IMR-90 (cell line): ENCODE data around the gene CROCC. TPM values are rescaled to one million over a fixed set of nuclear protein-coding genes. Genes with fewer than 3 reads are reported as not detected.

Experiments used
- ATAC-seq: fragments of 200-7000 bp; cut with Tn5 transposase; 2 replicates; pipeline ENCODE4 v1.9.1; 2020; ENCODE audit warnings: low read depth, mild to moderate bottlenecking, moderate library complexity
- BruUV-seq: library from RNA; stranded (reverse); fragments of 400-500 nt; replicated peaks from 2 replicates; lab custom pipeline; 2021; lab: Mats Ljungman, UMichigan
- CTCF ChIA-PET: fragments of 300-600 bp; formaldehyde crosslinking; extraction: SDS; loops from one replicate; lab custom pipeline; 2021; ENCODE audit warnings: antibody characterized with exemption; lab: Yijun Ruan, JAX
- POLR2A ChIA-PET: fragments of 300-600 bp; sonication (Branson Sonifier 250); formaldehyde crosslinking; loops from one replicate; lab custom pipeline; 2022; ENCODE audit warnings: antibody characterized with exemption; ENCODE audit not compliant: unreplicated experiment; lab: Charles Lee
- DNase-seq: peaks from one replicate; pipeline ENCODE4 v3.0.0; 2013
- H2AFZ ChIP-seq: replicated peaks from 2 replicates; pipeline ENCODE3; 2013; ENCODE audit warnings: low read length, mild to moderate bottlenecking; ENCODE audit not compliant: poor library complexity
- H2AK5ac ChIP-seq: 2 replicates; pipeline ENCODE4 v1.6.1; 2013; ENCODE audit warnings: low read depth, low read length, inconsistent platforms
- H2AK9ac ChIP-seq: replicated peaks from 2 replicates; pipeline ENCODE3; 2013; ENCODE audit warnings: mild to moderate bottlenecking, low read depth, low read length, moderate library complexity; ENCODE audit not compliant: poor library complexity
- H2BK120ac ChIP-seq: 2 replicates; pipeline ENCODE4 v1.6.1; 2013; ENCODE audit warnings: low read depth, low read length, inconsistent platforms
- H2BK15ac ChIP-seq: 3 replicates; pipeline ENCODE4 v1.6.1; 2013; ENCODE audit warnings: low read depth, low read length, inconsistent platforms
- H2BK20ac ChIP-seq: 2 replicates; pipeline ENCODE4 v1.6.1; 2013; ENCODE audit warnings: low read depth, mild to moderate bottlenecking, inconsistent platforms, low read length, moderate library complexity
- H2BK5ac ChIP-seq: 2 replicates; pipeline ENCODE4 v1.6.1; 2013; ENCODE audit warnings: mild to moderate bottlenecking, low read depth, low read length, inconsistent platforms; ENCODE audit not compliant: poor library complexity, severe bottlenecking
- H3K14ac ChIP-seq: replicated peaks from 2 replicates; pipeline ENCODE4 v1.6.1; 2013; ENCODE audit warnings: low read depth, low read length, inconsistent platforms
- H3K18ac ChIP-seq: 2 replicates; pipeline ENCODE4 v1.6.1; 2013; ENCODE audit warnings: low read depth, low read length, control low read depth
- H3K23ac ChIP-seq: 2 replicates; pipeline ENCODE4 v1.6.1; 2013; ENCODE audit warnings: low read depth, low read length, inconsistent platforms
- H3K27ac ChIP-seq: 2 replicates; pipeline ENCODE4 v1.5.1; 2013; ENCODE audit warnings: mild to moderate bottlenecking, control low read depth, low read length; ENCODE audit not compliant: insufficient read depth
- H3K27me3 ChIP-seq: 2 replicates; pipeline ENCODE4 v1.6.1; 2013; ENCODE audit warnings: low read length; ENCODE audit not compliant: control insufficient read depth, insufficient read depth
- H3K36me3 ChIP-seq: 2 replicates; pipeline ENCODE4 v1.6.1; 2013; ENCODE audit warnings: low read length, mixed read lengths; ENCODE audit not compliant: control insufficient read depth, insufficient read depth
- H3K4ac ChIP-seq: 2 replicates; pipeline ENCODE4 v1.6.1; 2013; ENCODE audit warnings: low read depth, low read length, inconsistent platforms
- H3K4me1 ChIP-seq: 2 replicates; pipeline ENCODE4 v1.6.1; 2013; ENCODE audit warnings: low read length, mixed read lengths; ENCODE audit not compliant: control insufficient read depth, insufficient read depth
- H3K4me2 ChIP-seq: 2 replicates; pipeline ENCODE4 v1.6.1; 2013; ENCODE audit warnings: low read depth, mild to moderate bottlenecking, control low read depth, low read length, moderate library complexity
- H3K4me3 ChIP-seq: 2 replicates; pipeline ENCODE4 v1.5.1; 2013; ENCODE audit warnings: low read depth, mild to moderate bottlenecking, control low read depth, low read length, moderate library complexity; ENCODE audit not compliant: insufficient read depth
- H3K56ac ChIP-seq: 2 replicates; pipeline ENCODE4 v1.6.1; 2013; ENCODE audit warnings: low read length, inconsistent platforms; ENCODE audit not compliant: insufficient read depth; ENCODE audit errors: extremely low read depth
- H3K79me1 ChIP-seq, 2 experiments: 2 replicates each; pipeline ENCODE4 v1.6.1; 2013; ENCODE audit warnings: low read length in 2 of 2, inconsistent platforms in 1 of 2, low read depth in 1 of 2
- H3K9ac ChIP-seq: 2 replicates; pipeline ENCODE4 v1.6.1; 2013; ENCODE audit warnings: low read depth, low read length, control low read depth
- H3K9me1 ChIP-seq: 2 replicates; pipeline ENCODE4 v1.6.1; 2013; ENCODE audit warnings: low read length, inconsistent platforms; ENCODE audit not compliant: insufficient read depth
- H3K9me3 ChIP-seq: 2 replicates; pipeline ENCODE4 v1.6.1; 2013; ENCODE audit warnings: low read length; ENCODE audit not compliant: control insufficient read depth, insufficient read depth
- H4K20me1 ChIP-seq: 2 replicates; pipeline ENCODE4 v1.6.1; 2013; ENCODE audit warnings: low read length, inconsistent platforms; ENCODE audit not compliant: insufficient read depth
- H4K5ac ChIP-seq: 2 replicates; pipeline ENCODE4 v1.6.1; 2013; ENCODE audit warnings: mild to moderate bottlenecking, low read depth, low read length, control low read depth
- H4K8ac ChIP-seq, 2 experiments: 2 replicates each; pipeline ENCODE4 v1.6.1; 2013; ENCODE audit warnings: low read depth in 2 of 2, low read length in 2 of 2, control low read depth in 1 of 2, inconsistent platforms in 1 of 2
- H4K91ac ChIP-seq: 2 replicates; pipeline ENCODE4 v1.6.1; 2013; ENCODE audit warnings: low read depth, low read length, inconsistent platforms; ENCODE audit not compliant: insufficient read depth
- MAZ ChIP-seq: IDR thresholded peaks from 2 replicates; pipeline ENCODE4 v1.6.1; 2012; ENCODE audit warnings: low read depth, mild to moderate bottlenecking, low read length, improper control_type of control experiment, moderate library complexity, borderline replicate concordance
- RCOR1 ChIP-seq: IDR thresholded peaks from 2 replicates; pipeline ENCODE4 v1.6.1; 2012; ENCODE audit warnings: mild to moderate bottlenecking, low read length, improper control_type of control experiment; ENCODE audit not compliant: insufficient replicate concordance
- RFX5 ChIP-seq: IDR thresholded peaks from 2 replicates; pipeline ENCODE4 v1.8.0; 2012; ENCODE audit warnings: low read depth, mild to moderate bottlenecking, low read length, moderate library complexity
- SMC3 ChIP-seq: fragments of 150-350 bp; IDR thresholded peaks from 2 replicates; pipeline ENCODE4 v1.6.1; 2016; ENCODE audit warnings: low read depth, mild to moderate bottlenecking, antibody characterized with exemption, low read length, moderate library complexity
- WGBS, 2 experiments: methylation state at CpG; one replicate each; pipeline versions ENCODE4 v1.1.5 to v1.1.7; 2013; ENCODE audit warnings: missing lambda C conversion rate in 2 of 2; ENCODE audit not compliant: insufficient read length in 1 of 2; ENCODE audit errors: extremely low coverage in 2 of 2; 5-methylcytosine and 5-hydroxymethylcytosine counted together
- dilution Hi-C: fragments of 300-500 bp; cut with HindIII; formaldehyde crosslinking; loops from one replicate; pipeline ENCODE4 v1.14.3; 2018; ENCODE audit warnings: low sequenced_read_pairs; ENCODE audit not compliant: unreplicated experiment
- in situ Hi-C: fragments of 300-500 bp; cut with MboI; formaldehyde crosslinking; loops from 3 replicates; pipeline ENCODE4 v1.14.3; 2019; ENCODE audit warnings: low sequenced_read_pairs, inconsistent platforms, mixed read lengths
- intact Hi-C: fragments of 100-400 bp; cut with micrococcal nuclease; formaldehyde crosslinking; loops from 2 replicates; pipeline ENCODE4 v1.10.0; 2022
- polyA plus RNA-seq, 3 experiments: library from polyadenylated mRNA; depleted of rRNA; stranded (reverse); fragments of >200 nt; gene quantifications; 2 replicates each; pipeline ENCODE4 v1.2.3, GENCODE V29; 2012; ENCODE audit warnings: low replicate concordance in 1 of 3
- total RNA-seq: library from RNA; depleted of rRNA; stranded (reverse); fragments of >200 nt; gene quantifications from 2 replicates; pipeline ENCODE4 v1.2.3, GENCODE V29; 2012
- TF ChIP-seq, protein P1 (sequence below): conservative IDR thresholded peaks from 2 replicates; pipeline ENCODE4 v1.5.1; 2012; ENCODE audit warnings: mild to moderate bottlenecking, low read depth, low read length, improper control_type of control experiment
- TF ChIP-seq, protein P2 (sequence below): fragments of 150-350 bp; IDR thresholded peaks from 2 replicates; pipeline ENCODE4 v1.6.1; 2016; ENCODE audit warnings: low read depth, mild to moderate bottlenecking, low read length, moderate library complexity, borderline replicate concordance

Gene CROCC
- total and polyA plus RNA-seq, 2 of the 4 experiments (the other 2 are of a cell fraction): 7.5 to 13.7 TPM

DNA sequence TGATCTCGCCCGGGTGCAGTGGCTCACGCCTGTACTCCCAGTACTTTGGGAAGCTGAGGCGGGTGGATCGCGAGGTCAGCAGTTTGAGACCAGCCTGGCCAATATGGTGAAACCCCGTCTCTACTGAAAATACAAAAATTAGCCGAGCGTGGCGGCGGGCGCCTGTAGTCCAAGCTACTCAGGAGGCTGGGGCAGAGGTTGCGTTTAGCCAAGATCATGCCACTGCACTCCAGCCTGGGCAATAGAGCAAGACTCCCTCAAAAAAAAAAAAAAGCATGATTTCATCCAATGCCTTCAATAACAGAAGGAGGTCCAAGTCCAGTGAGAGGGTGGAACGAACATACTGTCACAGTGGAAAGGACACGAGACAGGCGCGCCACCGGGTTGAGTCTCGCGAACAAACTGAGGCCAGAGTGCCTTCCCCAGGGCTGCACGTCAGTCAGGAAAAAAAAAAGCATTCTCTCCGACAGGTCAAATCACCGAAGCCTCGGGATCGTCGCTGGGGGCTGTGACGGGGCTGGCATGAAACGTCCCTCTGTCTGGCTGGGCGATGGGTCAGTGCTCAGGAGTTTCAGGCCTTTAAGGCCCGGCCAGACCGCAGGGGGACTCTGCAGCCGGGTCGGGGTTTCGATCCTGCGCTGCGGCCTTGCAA lies 8.4 kb upstream of the CROCC start:
- no peak for ATAC-seq

More for the DNA sequence above, 8.4 kb upstream of the CROCC start:
- ChIA-PET POLR2A (no interaction called here), CTCF (no interaction called here)
- H2BK120ac ChIP-seq: peak overlapping the region; percentile 72
- peak overlapping the region; percentile 53 for H3K27ac ChIP-seq
- DNase-seq: no peak
- H3K27me3 ChIP-seq: no peaks in the 10 kb centered on the region
- peak overlapping the region; percentile 53 for H2AK5ac ChIP-seq
- peak overlapping the region; percentile 35 for H4K91ac ChIP-seq
- H3K14ac ChIP-seq: peak overlapping the region; percentile 62
- peak overlapping the region; percentile 7; the same call in 1 of the 2 replicates for H3K18ac ChIP-seq
- H3K79me1 ChIP-seq: peaks cover 0 to 19% of the 10 kb centered on the region in 2 experiments; a peak in 2 of 4 replicates
- in situ Hi-C loops (no loop called here), dilution Hi-C loops (no loop called here), intact Hi-C loops (no loop called here)
- no peaks in the 10 kb centered on the region for H3K36me3 ChIP-seq
- 56% methylated on average over 34 of the region's 36 CpGs; no CpG with 5 or more reads in 1 of the 2 experiments for WGBS, 2 experiments
- peaks cover 4% of the 10 kb centered on the region for H3K4me1 ChIP-seq
- H3K9ac ChIP-seq: peak overlapping the region; percentile 62
- no TSS peak for BruUV-seq
- H2AK9ac ChIP-seq: peak overlapping the region; percentile 96
- H3K56ac ChIP-seq: peak overlapping the region; percentile 48; the same call in 1 of the 2 replicates
- peak overlapping the region; percentile 86 for H3K4ac ChIP-seq
- H2BK20ac ChIP-seq: no peak overlapping the region
- H3K4me2 ChIP-seq: peak overlapping the region; percentile 69
- H4K20me1 ChIP-seq: no peaks in the 10 kb centered on the region; the same call in 1 of the 2 replicates
- peak overlapping the region; percentile 73 for H3K23ac ChIP-seq
- H2BK5ac ChIP-seq: peak overlapping the region; percentile 4
- peak overlapping the region; percentile 59 to 67 for H4K8ac ChIP-seq
- H2BK15ac ChIP-seq: peak overlapping the region; percentile 18; the same call in 1 of the 3 replicates
- H3K9me3 ChIP-seq: no peaks in the 10 kb centered on the region
- H3K4me3 ChIP-seq: peak overlapping the region; percentile 40
- H4K5ac ChIP-seq: peak overlapping the region; percentile 16
- TF ChIP-seq, protein P1, sequence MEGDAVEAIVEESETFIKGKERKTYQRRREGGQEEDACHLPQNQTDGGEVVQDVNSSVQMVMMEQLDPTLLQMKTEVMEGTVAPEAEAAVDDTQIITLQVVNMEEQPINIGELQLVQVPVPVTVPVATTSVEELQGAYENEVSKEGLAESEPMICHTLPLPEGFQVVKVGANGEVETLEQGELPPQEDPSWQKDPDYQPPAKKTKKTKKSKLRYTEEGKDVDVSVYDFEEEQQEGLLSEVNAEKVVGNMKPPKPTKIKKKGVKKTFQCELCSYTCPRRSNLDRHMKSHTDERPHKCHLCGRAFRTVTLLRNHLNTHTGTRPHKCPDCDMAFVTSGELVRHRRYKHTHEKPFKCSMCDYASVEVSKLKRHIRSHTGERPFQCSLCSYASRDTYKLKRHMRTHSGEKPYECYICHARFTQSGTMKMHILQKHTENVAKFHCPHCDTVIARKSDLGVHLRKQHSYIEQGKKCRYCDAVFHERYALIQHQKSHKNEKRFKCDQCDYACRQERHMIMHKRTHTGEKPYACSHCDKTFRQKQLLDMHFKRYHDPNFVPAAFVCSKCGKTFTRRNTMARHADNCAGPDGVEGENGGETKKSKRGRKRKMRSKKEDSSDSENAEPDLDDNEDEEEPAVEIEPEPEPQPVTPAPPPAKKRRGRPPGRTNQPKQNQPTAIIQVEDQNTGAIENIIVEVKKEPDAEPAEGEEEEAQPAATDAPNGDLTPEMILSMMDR: no peak
- TF ChIP-seq RCOR1 (peak; percentile 31), RFX5 (no peak), MAZ (no peak), SMC3 (no peak)
- TF ChIP-seq, protein P2, sequence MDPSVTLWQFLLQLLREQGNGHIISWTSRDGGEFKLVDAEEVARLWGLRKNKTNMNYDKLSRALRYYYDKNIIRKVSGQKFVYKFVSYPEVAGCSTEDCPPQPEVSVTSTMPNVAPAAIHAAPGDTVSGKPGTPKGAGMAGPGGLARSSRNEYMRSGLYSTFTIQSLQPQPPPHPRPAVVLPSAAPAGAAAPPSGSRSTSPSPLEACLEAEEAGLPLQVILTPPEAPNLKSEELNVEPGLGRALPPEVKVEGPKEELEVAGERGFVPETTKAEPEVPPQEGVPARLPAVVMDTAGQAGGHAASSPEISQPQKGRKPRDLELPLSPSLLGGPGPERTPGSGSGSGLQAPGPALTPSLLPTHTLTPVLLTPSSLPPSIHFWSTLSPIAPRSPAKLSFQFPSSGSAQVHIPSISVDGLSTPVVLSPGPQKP: no peak
- H3K9me1 ChIP-seq: peaks cover 4% of the 10 kb centered on the region; the same call in 1 of the 2 replicates
- peak overlapping the region; percentile 99 for H2AFZ ChIP-seq
